Panc1 (cell line): ENCODE results near the gene INPP4B. TPM values are rescaled to one million over a fixed set of nuclear protein-coding genes. Genes with fewer than 3 reads are reported as not detected.

Source experiments
- ATAC-seq: fragments of 200-7000 bp; cut with Tn5 transposase; 2 replicates; pipeline ENCODE4 v1.9.1; 2020; ENCODE audit warnings: mild to moderate bottlenecking, moderate library complexity
- BruUV-seq: library from RNA; stranded (reverse); fragments of 400-500 nt; replicated peaks from 2 replicates; lab custom pipeline; 2021; lab: Mats Ljungman, UMichigan
- CTCF ChIA-PET: fragments of 300-600 bp; sonication (Branson Sonifier 250); formaldehyde crosslinking; loops from one replicate; lab custom pipeline; 2022; ENCODE audit warnings: antibody characterized with exemption; lab: Charles Lee
- POLR2A ChIA-PET: fragments of 300-600 bp; sonication (Branson Sonifier 250); formaldehyde crosslinking; loops from one replicate; lab custom pipeline; 2022; ENCODE audit warnings: antibody characterized with exemption; lab: Charles Lee
- DNase-seq: peaks from one replicate; pipeline ENCODE4 v3.0.0-alpha.2; 2010; ENCODE audit warnings: low read depth, low spot score
- H3K27ac ChIP-seq: 2 replicates; pipeline ENCODE4 v1.5.1; 2011; ENCODE audit warnings: mild to moderate bottlenecking, low read length, inconsistent platforms
- H3K27me3 ChIP-seq: fragments of 200-500 bp; sonication (Bioruptor generic); 2 replicates; pipeline ENCODE4 v1.6.0; 2014; ENCODE audit warnings: low read length, inconsistent platforms; ENCODE audit not compliant: control insufficient read depth, insufficient read depth
- H3K36me3 ChIP-seq: fragments of 200-500 bp; sonication (Bioruptor generic); 2 replicates; pipeline ENCODE4 v1.5.1; 2014; ENCODE audit warnings: inconsistent platforms, mild to moderate bottlenecking, low read length, moderate library complexity; ENCODE audit not compliant: control insufficient read depth, insufficient read depth
- H3K4me1 ChIP-seq: 2 replicates; pipeline ENCODE4 v1.5.1; 2011; ENCODE audit warnings: inconsistent platforms, mild to moderate bottlenecking, low read length, moderate library complexity; ENCODE audit not compliant: control insufficient read depth, insufficient read depth
- H3K4me3 ChIP-seq, 2 experiments: 2 replicates each; pipeline ENCODE4 v1.5.1; 2011 to 2012; ENCODE audit warnings: low read depth in 2 of 2, low read length in 2 of 2, mild to moderate bottlenecking in 2 of 2, inconsistent platforms in 1 of 2, moderate library complexity in 1 of 2
- H3K9me3 ChIP-seq: fragments of 200-500 bp; sonication (Bioruptor generic); 2 replicates; pipeline ENCODE4 v1.5.1; 2014; ENCODE audit warnings: low read depth, mild to moderate bottlenecking, inconsistent platforms, low read length, moderate library complexity; ENCODE audit not compliant: control insufficient read depth, insufficient read depth
- CTCF ChIP-seq: fragments of 450-650 bp; IDR thresholded peaks from 2 replicates; pipeline ENCODE4 v1.5.1; 2017; ENCODE audit warnings: mild to moderate bottlenecking
- POLR2AphosphoS5 ChIP-seq: IDR thresholded peaks from 2 replicates; pipeline ENCODE4 v1.6.1; 2012; ENCODE audit warnings: mild to moderate bottlenecking, low read depth, low read length, moderate library complexity
- REST ChIP-seq, 2 experiments: IDR thresholded peaks; 2 replicates each; pipeline ENCODE4 v1.6.1; 2011 to 2012; ENCODE audit warnings: low read depth in 2 of 2, control low read depth in 1 of 2, low read length in 1 of 2, mild to moderate bottlenecking in 1 of 2, moderate library complexity in 1 of 2; ENCODE audit not compliant: insufficient read depth in 1 of 2
- SIN3A ChIP-seq: IDR thresholded peaks from 2 replicates; pipeline ENCODE4 v1.6.1; 2012; ENCODE audit warnings: low read depth, mild to moderate bottlenecking, low read length, moderate library complexity, borderline replicate concordance; ENCODE audit not compliant: insufficient read depth
- TCF7L2 ChIP-seq: IDR thresholded peaks from 2 replicates; pipeline ENCODE4 v1.6.1; 2011; ENCODE audit warnings: mild to moderate bottlenecking, low read depth, low read length, inconsistent platforms
- in situ Hi-C: cut with HindIII; loops from 2 replicates; pipeline ENCODE4 v1.10.0; 2016; ENCODE audit warnings: low sequenced_read_pairs, low pct_unique_long_range_greater_than_20kb
- intact Hi-C: fragments of 100-400 bp; cut with micrococcal nuclease; formaldehyde crosslinking; loops from one replicate; pipeline ENCODE4 v1.10.0; 2022; ENCODE audit not compliant: unreplicated experiment
- total RNA-seq: library from RNA; stranded (reverse); gene quantifications from one replicate; pipeline ENCODE4 v1.2.1, GENCODE V29; 2021; ENCODE audit not compliant: unreplicated experiment

INPP4B gene
- total RNA-seq, 1 experiment from 2014 or later: 4.5 TPM

- no peak for ATAC-seq
- H3K27ac ChIP-seq: no peak overlapping the region
Measured at GRCh38 chr4:142043509-142043908, 802.6 kb downstream of the INPP4B start.

GRCh38 chr4:142041788-142042187 is 804.3 kb downstream of the INPP4B start:
- POLR2A ChIA-PET: no interaction called here
- H3K27ac ChIP-seq: no peak overlapping the region
- DNase-seq (no peak), ATAC-seq (no peak)
- H3K4me1 ChIP-seq: no peaks in the 10 kb centered on the region
- TF ChIP-seq POLR2AphosphoS5 (no peak), SIN3A (no peak), REST (IDR thresholded peaks at IDR 0.05; ENCODE audit: insufficient read depth in 1 of 2, low read depth in 2 of 2, low read length in 1 of 2) (no peak), TCF7L2 (no peak), CTCF (no peak)
- CTCF ChIA-PET: no interaction called here
- intact Hi-C loops (no loop called here), in situ Hi-C loops (no loop called here)
- H3K36me3 ChIP-seq: no peaks in the 10 kb centered on the region
- BruUV-seq: no TSS peak
- no peaks in the 10 kb centered on the region for H3K27me3 ChIP-seq
- H3K4me3 ChIP-seq: no peak overlapping the region
- no peaks in the 10 kb centered on the region for H3K9me3 ChIP-seq

More at GRCh38 chr4:142043509-142043908, 802.6 kb downstream of the INPP4B start:
- H3K4me3 ChIP-seq: no peak overlapping the region
- intact Hi-C loops: no loop called here
- no peak for DNase-seq
- POLR2A ChIA-PET: no interaction called here
- no TSS peak for BruUV-seq
- in situ Hi-C loops: no loop called here
- no peaks in the 10 kb centered on the region for H3K9me3 ChIP-seq
- no peaks in the 10 kb centered on the region for H3K27me3 ChIP-seq
- TF ChIP-seq REST (IDR thresholded peaks at IDR 0.05; ENCODE audit: insufficient read depth in 1 of 2, low read depth in 2 of 2, low read length in 1 of 2): no peak
- TF ChIP-seq TCF7L2: no peak
- TF ChIP-seq CTCF: no peak
- no peak for TF ChIP-seq SIN3A
- no peak for TF ChIP-seq POLR2AphosphoS5
- no peaks in the 10 kb centered on the region for H3K4me1 ChIP-seq
- CTCF ChIA-PET: no interaction called here
- H3K36me3 ChIP-seq: no peaks in the 10 kb centered on the region
